ENCODE measurements around the gene PTRH2. TPM values are rescaled to one million over a fixed set of nuclear protein-coding genes. Genes with fewer than 3 reads are reported as not detected.

PTRH2 gene
- total RNA-seq, 2 donors from 2014 or later, result 6.9 to 9.0 TPM

GRCh38 chr17:59737324-59737723 lies 30.1 kb upstream of the PTRH2 start:
- DNase-seq (no peak), ATAC-seq (no peak)
- no peaks in the 10 kb centered on the region for H3K9me3 ChIP-seq (ENCODE audit: control insufficient read depth, low read length, poor library complexity, severe bottlenecking)
- Mint-ChIP-seq H3K27ac (peak overlapping the region; percentile 21), H3K4me3 (no peak overlapping the region), H3K36me3 (ENCODE audit: low read depth) (no peaks in the 10 kb centered on the region), H3K27me3 (no peaks in the 10 kb centered on the region), H3K4me1 (peaks cover 3% of the 10 kb centered on the region)

GRCh38 chr17:59734226-59734625 lies 27.0 kb upstream of the PTRH2 start:
- DNase-seq, result no peak
- no peak overlapping the region for H3K4me3 Mint-ChIP-seq
- peaks cover 11% of the 10 kb centered on the region for H3K4me1 Mint-ChIP-seq
- no peaks in the 10 kb centered on the region for H3K36me3 Mint-ChIP-seq (ENCODE audit: low read depth)
- no peak overlapping the region for H3K27ac Mint-ChIP-seq
- H3K27me3 Mint-ChIP-seq, result no peaks in the 10 kb centered on the region
- no peak for ATAC-seq
- H3K9me3 ChIP-seq (ENCODE audit: control insufficient read depth, low read length, poor library complexity, severe bottlenecking), result no peaks in the 10 kb centered on the region

GRCh38 chr17:59733697-59734096 lies 26.5 kb upstream of the PTRH2 start:
- Mint-ChIP-seq H3K36me3 (ENCODE audit: low read depth) (no peaks in the 10 kb centered on the region), H3K4me3 (no peak overlapping the region), H3K27ac (no peak overlapping the region), H3K4me1 (peaks cover 12% of the 10 kb centered on the region), H3K27me3 (no peaks in the 10 kb centered on the region)
- ATAC-seq, result no peak
- DNase-seq, result no peak
- H3K9me3 ChIP-seq (ENCODE audit: control insufficient read depth, low read length, poor library complexity, severe bottlenecking), result no peaks in the 10 kb centered on the region

DNA sequence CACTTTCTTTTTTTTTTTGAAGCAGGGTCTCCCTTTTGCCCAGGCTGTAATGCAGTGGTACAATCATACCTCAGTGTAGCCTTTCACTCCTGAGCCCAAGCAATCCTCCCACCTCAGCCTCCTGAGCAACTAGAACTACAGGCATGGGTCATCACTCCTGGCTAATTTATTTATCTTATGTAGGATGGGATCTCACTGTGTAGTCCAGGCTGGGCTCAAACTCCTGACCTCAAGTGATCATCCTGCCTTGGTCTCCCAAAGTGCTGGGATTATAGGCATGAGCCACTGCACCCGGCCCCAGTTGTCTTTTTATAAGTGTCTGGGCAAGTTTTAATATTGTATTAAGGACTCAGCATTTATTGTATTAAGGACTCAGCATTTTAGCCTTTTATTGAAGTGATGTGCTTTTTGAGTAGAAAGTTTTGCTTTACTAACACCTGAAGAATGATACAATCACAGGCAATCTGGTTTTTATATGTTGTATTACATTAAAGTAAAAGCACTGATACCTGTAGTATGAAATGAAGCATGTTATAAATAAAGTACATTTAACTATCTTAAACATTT lies 23.1 kb upstream of the PTRH2 start:
- no peak overlapping the region for H3K4me3 Mint-ChIP-seq
- no peak for DNase-seq
- H3K27ac Mint-ChIP-seq, result peak overlapping the region; percentile 47
- H3K36me3 Mint-ChIP-seq (ENCODE audit: low read depth), result no peaks in the 10 kb centered on the region
- peaks cover 17% of the 10 kb centered on the region for H3K4me1 Mint-ChIP-seq
- no peaks in the 10 kb centered on the region for H3K27me3 Mint-ChIP-seq
- ATAC-seq, result no peak
- no peaks in the 10 kb centered on the region for H3K9me3 ChIP-seq (ENCODE audit: control insufficient read depth, low read length, poor library complexity, severe bottlenecking)

GRCh38 chr17:59727817-59728533 lies 20.7 kb upstream of the PTRH2 start:
- Mint-ChIP-seq H3K27me3 (no peaks in the 10 kb centered on the region), H3K36me3 (ENCODE audit: low read depth) (peaks cover 3% of the 10 kb centered on the region), H3K4me1 (peaks cover 26% of the 10 kb centered on the region), H3K4me3 (no peak overlapping the region), H3K27ac (no peak overlapping the region)
- DNase-seq (no peak), ATAC-seq (no peak)
- H3K9me3 ChIP-seq (ENCODE audit: control insufficient read depth, low read length, poor library complexity, severe bottlenecking), result no peaks in the 10 kb centered on the region

- Mint-ChIP-seq H3K4me1 (peaks cover 24% of the 10 kb centered on the region), H3K27ac (no peak overlapping the region)
These were observed 18.5 kb upstream of the PTRH2 start for GRCh38 chr17:59725691-59726090.

GRCh38 chr17:59723607-59724006 lies 16.4 kb upstream of the PTRH2 start:
- no peaks in the 10 kb centered on the region for H3K9me3 ChIP-seq (ENCODE audit: control insufficient read depth, low read length, poor library complexity, severe bottlenecking)
- Mint-ChIP-seq H3K4me3 (no peak overlapping the region), H3K36me3 (ENCODE audit: low read depth) (peaks cover 3% of the 10 kb centered on the region), H3K4me1 (peaks cover 23% of the 10 kb centered on the region), H3K27me3 (no peaks in the 10 kb centered on the region), H3K27ac (peak overlapping the region; percentile 49)
- DNase-seq, result no peak
- ATAC-seq, result no peak

More at GRCh38 chr17:59725691-59726090, 18.5 kb upstream of the PTRH2 start:
- DNase-seq, result no peak
- Mint-ChIP-seq H3K27me3 (no peaks in the 10 kb centered on the region), H3K36me3 (ENCODE audit: low read depth) (peaks cover 3% of the 10 kb centered on the region), H3K4me3 (no peak overlapping the region)
- no peaks in the 10 kb centered on the region for H3K9me3 ChIP-seq (ENCODE audit: control insufficient read depth, low read length, poor library complexity, severe bottlenecking)
- ATAC-seq, result no peak

GRCh38 chr17:59723041-59723440 lies 15.8 kb upstream of the PTRH2 start:
- no peak overlapping the region for H3K4me3 Mint-ChIP-seq
- H3K9me3 ChIP-seq (ENCODE audit: control insufficient read depth, low read length, poor library complexity, severe bottlenecking), result no peaks in the 10 kb centered on the region
- peak overlapping the region; percentile 49 for H3K27ac Mint-ChIP-seq
- peaks cover 3% of the 10 kb centered on the region for H3K36me3 Mint-ChIP-seq (ENCODE audit: low read depth)
- ATAC-seq (no peak), DNase-seq (no peak)
- no peaks in the 10 kb centered on the region for H3K27me3 Mint-ChIP-seq
- H3K4me1 Mint-ChIP-seq, result peaks cover 25% of the 10 kb centered on the region

GRCh38 chr17:59722623-59723022 lies 15.4 kb upstream of the PTRH2 start:
- no peaks in the 10 kb centered on the region for H3K9me3 ChIP-seq (ENCODE audit: control insufficient read depth, low read length, poor library complexity, severe bottlenecking)
- Mint-ChIP-seq H3K4me3 (no peak overlapping the region), H3K4me1 (peaks cover 25% of the 10 kb centered on the region), H3K27me3 (no peaks in the 10 kb centered on the region), H3K27ac (no peak overlapping the region), H3K36me3 (ENCODE audit: low read depth) (peaks cover 3% of the 10 kb centered on the region)
- no peak for DNase-seq
- ATAC-seq, result no peak

- ATAC-seq, result no peak
- DNase-seq, result no peak
- Mint-ChIP-seq H3K36me3 (ENCODE audit: low read depth) (peaks cover 3% of the 10 kb centered on the region), H3K27me3 (no peaks in the 10 kb centered on the region), H3K27ac (peak overlapping the region; percentile 54), H3K4me1 (peaks cover 28% of the 10 kb centered on the region), H3K4me3 (no peak overlapping the region)
- H3K9me3 ChIP-seq (ENCODE audit: control insufficient read depth, low read length, poor library complexity, severe bottlenecking), result no peaks in the 10 kb centered on the region
These were observed 12.3 kb upstream of the PTRH2 start for GRCh38 chr17:59719526-59719925.

GRCh38 chr17:59716427-59716826 lies 9.2 kb upstream of the PTRH2 start:
- DNase-seq (no peak), ATAC-seq (no peak)
- H3K4me3 Mint-ChIP-seq, result no peak overlapping the region
- H3K9me3 ChIP-seq (ENCODE audit: control insufficient read depth, low read length, poor library complexity, severe bottlenecking), result no peaks in the 10 kb centered on the region
- H3K36me3 Mint-ChIP-seq (ENCODE audit: low read depth), result peaks cover 3% of the 10 kb centered on the region
- peaks cover 30% of the 10 kb centered on the region for H3K4me1 Mint-ChIP-seq
- no peak overlapping the region for H3K27ac Mint-ChIP-seq
- H3K27me3 Mint-ChIP-seq, result no peaks in the 10 kb centered on the region

DNA sequence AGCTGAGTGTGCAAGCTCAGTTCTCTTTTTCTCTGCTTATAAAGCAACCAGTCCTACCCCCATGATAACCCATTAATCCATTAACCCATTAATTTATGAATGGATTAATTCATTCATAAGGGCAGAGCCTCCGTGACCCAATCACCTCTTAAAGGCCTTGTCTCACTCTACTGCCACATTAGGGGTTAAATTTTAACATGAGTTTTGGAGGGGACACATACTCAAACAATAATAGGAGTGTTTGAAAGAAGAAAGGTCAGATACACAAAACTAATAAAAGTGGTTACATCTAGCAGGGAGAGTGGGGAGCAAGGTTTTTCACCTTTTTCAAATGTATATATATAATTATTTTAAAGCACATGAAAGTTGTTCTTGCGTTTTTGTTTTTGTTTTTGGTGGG lies 7.0 kb upstream of the PTRH2 start:
- Mint-ChIP-seq H3K27me3 (no peaks in the 10 kb centered on the region), H3K4me3 (no peak overlapping the region), H3K27ac (peak overlapping the region; percentile 27), H3K4me1 (peaks cover 35% of the 10 kb centered on the region), H3K36me3 (ENCODE audit: low read depth) (peaks cover 3% of the 10 kb centered on the region)
- DNase-seq (no peak), ATAC-seq (no peak)
- H3K9me3 ChIP-seq (ENCODE audit: control insufficient read depth, low read length, poor library complexity, severe bottlenecking), result no peaks in the 10 kb centered on the region

DNA sequence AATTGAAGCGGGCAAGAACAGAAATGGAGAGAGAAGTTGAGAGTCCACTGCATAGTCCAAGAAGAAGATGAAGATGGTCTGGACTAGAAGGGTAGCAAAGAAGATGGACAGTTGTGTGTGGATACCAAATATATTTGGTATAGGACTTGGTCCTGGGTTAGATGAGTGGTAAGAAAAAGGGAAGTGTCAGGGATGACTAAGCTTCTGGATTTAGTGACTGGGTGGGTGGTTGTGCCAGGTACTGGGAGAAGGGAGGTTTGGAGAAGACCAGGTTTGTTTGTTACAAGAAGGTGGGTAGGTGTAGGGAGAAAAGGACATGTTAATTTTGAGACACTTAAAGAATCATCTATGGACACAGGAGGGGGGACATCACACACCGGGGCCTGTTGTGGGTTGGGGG lies 5.6 kb upstream of the PTRH2 start:
- DNase-seq, result no peak
- Mint-ChIP-seq H3K27ac (peak overlapping the region; percentile 1), H3K36me3 (ENCODE audit: low read depth) (peaks cover 3% of the 10 kb centered on the region), H3K4me1 (peaks cover 37% of the 10 kb centered on the region), H3K27me3 (no peaks in the 10 kb centered on the region), H3K4me3 (no peak overlapping the region)
- no peaks in the 10 kb centered on the region for H3K9me3 ChIP-seq (ENCODE audit: control insufficient read depth, low read length, poor library complexity, severe bottlenecking)
- ATAC-seq, result no peak

DNA sequence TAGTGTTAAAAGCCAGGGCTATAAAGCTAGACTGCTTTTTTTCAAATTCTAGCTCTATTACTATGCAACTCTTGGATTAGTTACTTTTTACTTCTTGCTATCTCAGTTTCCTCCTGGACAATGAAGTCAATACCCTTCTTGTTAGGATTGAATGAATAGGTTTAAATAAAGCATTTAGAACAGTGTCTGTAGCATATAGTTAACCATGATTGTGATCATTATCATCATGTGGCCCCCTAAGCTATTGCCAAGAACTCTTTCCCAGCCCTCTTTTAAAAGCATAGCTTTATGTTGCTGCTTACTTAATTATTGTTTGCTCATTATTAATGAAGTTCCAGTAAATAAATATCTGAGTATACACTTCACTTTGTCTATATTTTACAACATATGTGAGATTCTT lies 4.7 kb upstream of the PTRH2 start:
- no peak for DNase-seq
- H3K27ac Mint-ChIP-seq, result no peak overlapping the region

More for the DNA sequence above, 4.7 kb upstream of the PTRH2 start:
- H3K27me3 Mint-ChIP-seq, result no peaks in the 10 kb centered on the region
- H3K4me1 Mint-ChIP-seq, result peaks cover 44% of the 10 kb centered on the region
- H3K4me3 Mint-ChIP-seq, result no peak overlapping the region
- H3K36me3 Mint-ChIP-seq (ENCODE audit: low read depth), result peaks cover 7% of the 10 kb centered on the region
- H3K9me3 ChIP-seq (ENCODE audit: control insufficient read depth, low read length, poor library complexity, severe bottlenecking), result no peaks in the 10 kb centered on the region
- no peak for ATAC-seq
